ENCODE results near the gene CD99L2. TPM values are rescaled to one million over a fixed set of nuclear protein-coding genes. Genes with fewer than 3 reads are reported as not detected.

CD99L2 gene
- total RNA-seq, 6 experiments from 2014 or later, result 25.5 to 53.6 (median 33.0) TPM

DNA sequence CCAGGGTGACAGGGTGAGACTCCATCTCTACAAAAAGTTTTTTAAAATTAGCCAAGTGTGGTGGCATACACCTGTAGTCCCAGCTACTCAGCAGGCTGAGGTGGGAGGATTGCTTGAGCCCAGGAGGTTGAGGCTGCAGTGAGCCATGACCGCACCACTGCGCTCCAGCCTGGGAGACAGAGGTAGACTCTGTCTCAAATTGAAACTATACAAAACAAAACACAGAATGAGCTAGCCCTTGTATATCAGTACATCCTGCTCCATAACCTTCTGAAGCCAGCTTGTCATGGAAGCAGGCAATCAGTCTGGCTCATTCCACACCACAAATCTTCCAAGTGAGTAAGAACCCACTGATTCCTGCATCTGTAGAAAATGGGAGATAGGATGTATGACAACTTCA is 49.0 kb downstream of the CD99L2 start:
- 80% methylated on average over 1 of the region's 2 CpGs for WGBS (ENCODE audit: insufficient coverage, low coverage, low lambda C conversion rate, missing lambda C conversion rate)
- no peaks in the 10 kb centered on the region for H3K27me3 ChIP-seq
- H3K9me3 ChIP-seq, result no peaks in the 10 kb centered on the region
- peak overlapping the region; percentile 16 to 85 (median 81) for H3K27ac ChIP-seq
- no peaks in the 10 kb centered on the region for H3K36me3 ChIP-seq
- TF ChIP-seq POLR2A (IDR thresholded peaks at IDR 0.05), result no peak
- TF ChIP-seq CTCF (IDR thresholded peaks at IDR 0.05), result no peak
- no peak overlapping the region for H3K4me3 ChIP-seq
- H3K4me1 ChIP-seq, result peaks cover 0 to 44% (median 6%) of the 10 kb centered on the region in 4 donors
- intact Hi-C loops (cut with DNase I), result no loop called here
- DNase-seq (no peak), ATAC-seq (no peak)

GRCh38 chrX:150848914-150849365 is 49.5 kb downstream of the CD99L2 start:
- DNase-seq, result peak; percentile 54 to 78 (median 72)
- Histone ChIP-seq H3K4me3 (no peak overlapping the region), H3K27ac (peak overlapping the region; percentile 34 to 85 (median 81)), H3K4me1 (peaks cover 0 to 44% (median 6%) of the 10 kb centered on the region in 4 donors), H3K27me3 (no peaks in the 10 kb centered on the region), H3K9me3 (no peaks in the 10 kb centered on the region), H3K36me3 (no peaks in the 10 kb centered on the region)
- ATAC-seq, result peak; percentile 67 to 80 (median 74)
- TF ChIP-seq CTCF (IDR thresholded peaks at IDR 0.05) (no peak), POLR2A (IDR thresholded peaks at IDR 0.05) (no peak)
- intact Hi-C loops (cut with DNase I), result no loop called here
- 33% methylated on average over 9 of the region's 9 CpGs for WGBS (ENCODE audit: insufficient coverage, low coverage, low lambda C conversion rate, missing lambda C conversion rate)

- no peak for ATAC-seq
- Histone ChIP-seq H3K27me3 (no peaks in the 10 kb centered on the region), H3K4me3 (no peak overlapping the region), H3K27ac (peak overlapping the region in 2 of 3 donors; percentile 79 to 86), H3K9me3 (no peaks in the 10 kb centered on the region), H3K36me3 (no peaks in the 10 kb centered on the region), H3K4me1 (peaks cover 0 to 54% (median 6%) of the 10 kb centered on the region in 4 donors)
- intact Hi-C loops (cut with DNase I), result no loop called here
- DNase-seq, result no peak
- no peak for TF ChIP-seq POLR2A (IDR thresholded peaks at IDR 0.05)
- no peak for TF ChIP-seq CTCF (IDR thresholded peaks at IDR 0.05)
These were observed 51.4 kb downstream of the CD99L2 start for GRCh38 chrX:150847088-150847487.

GRCh38 chrX:150846130-150846529 is 52.3 kb downstream of the CD99L2 start:
- intact Hi-C loops (cut with DNase I), result no loop called here
- TF ChIP-seq POLR2A (IDR thresholded peaks at IDR 0.05) (no peak), CTCF (IDR thresholded peaks at IDR 0.05) (no peak)
- Histone ChIP-seq H3K9me3 (no peaks in the 10 kb centered on the region), H3K36me3 (no peaks in the 10 kb centered on the region), H3K27ac (peak overlapping the region; percentile 54 to 86 (median 79)), H3K27me3 (no peaks in the 10 kb centered on the region), H3K4me1 (peaks cover 0 to 54% (median 6%) of the 10 kb centered on the region in 4 donors), H3K4me3 (no peak overlapping the region)
- WGBS (ENCODE audit: insufficient coverage, low coverage, low lambda C conversion rate, missing lambda C conversion rate), result 38% methylated on average over 5 of the region's 5 CpGs
- ATAC-seq, result peak; percentile 41 to 64 (median 48)
- DNase-seq, result peak; percentile 31 to 80 (median 69)

- ATAC-seq (peak; percentile 26 to 53 (median 28)), DNase-seq (no peak)
- WGBS (ENCODE audit: insufficient coverage, low coverage, low lambda C conversion rate, missing lambda C conversion rate), result 31% methylated on average over 3 of the region's 3 CpGs
These were observed 53.4 kb downstream of the CD99L2 start for GRCh38 chrX:150845091-150845490.

More at GRCh38 chrX:150845091-150845490, 53.4 kb downstream of the CD99L2 start:
- TF ChIP-seq POLR2A (IDR thresholded peaks at IDR 0.05), result no peak
- no peak for TF ChIP-seq CTCF (IDR thresholded peaks at IDR 0.05)
- Histone ChIP-seq H3K27ac (peak overlapping the region; percentile 54 to 86 (median 79)), H3K4me1 (peaks cover 0 to 47% (median 3%) of the 10 kb centered on the region in 4 donors), H3K36me3 (no peaks in the 10 kb centered on the region), H3K27me3 (no peaks in the 10 kb centered on the region), H3K4me3 (no peak overlapping the region), H3K9me3 (no peaks in the 10 kb centered on the region)
- intact Hi-C loops (cut with DNase I), result no loop called here
